GM20431 (cell line): ENCODE data around the gene STARD13.

ENCODE experiments used
- in situ Hi-C: fragments of 300-500 bp; cut with MseI, MboI; formaldehyde crosslinking; loops from one replicate; pipeline ENCODE4 v1.15.0; 2020; ENCODE audit warnings: low sequenced_read_pairs; ENCODE audit not compliant: unreplicated experiment

The STARD13 gene

GRCh38 chr13:33279414-33280278 is 5.9 kb downstream of the STARD13 start:
- in situ Hi-C loops: no loop called here

- in situ Hi-C loops: no loop called here
Measured at GRCh38 chr13:33278913-33279312, 6.6 kb downstream of the STARD13 start.

GRCh38 chr13:33277946-33278345 is 7.6 kb downstream of the STARD13 start:
- in situ Hi-C loops: no loop called here

DNA sequence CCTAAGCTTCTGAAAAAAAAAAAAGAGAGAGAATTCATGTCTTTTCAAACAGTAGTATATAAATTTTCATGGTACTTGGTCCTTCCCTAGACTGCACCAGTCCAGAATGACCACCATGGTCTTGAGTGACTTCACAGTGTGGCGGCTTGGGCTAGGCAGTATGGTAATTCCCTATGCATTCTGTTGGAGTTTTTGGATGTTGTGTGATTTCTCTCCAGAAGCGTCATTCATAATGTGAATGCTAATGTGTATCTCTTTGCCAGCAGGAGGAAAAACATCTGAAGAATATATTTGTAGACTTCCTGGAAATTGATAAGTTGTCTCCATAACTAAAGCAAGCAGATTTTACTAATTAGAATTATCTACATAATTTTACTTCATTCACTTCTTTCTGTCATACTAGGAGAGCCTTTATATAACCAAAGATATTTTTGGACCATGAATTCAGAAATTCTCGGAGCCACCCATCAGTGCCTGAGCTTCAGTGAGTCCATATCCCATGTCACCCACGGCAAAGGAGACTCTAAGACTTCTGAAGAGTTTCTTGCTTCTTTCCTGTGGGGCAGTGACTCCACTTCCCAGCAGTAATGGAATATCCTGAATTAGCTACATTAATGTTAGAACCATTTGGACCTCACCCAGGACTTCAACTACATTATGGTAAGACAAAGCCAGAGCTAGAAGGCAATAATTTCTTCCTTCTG is 8.4 kb downstream of the STARD13 start:
- in situ Hi-C loops: no loop called here

DNA sequence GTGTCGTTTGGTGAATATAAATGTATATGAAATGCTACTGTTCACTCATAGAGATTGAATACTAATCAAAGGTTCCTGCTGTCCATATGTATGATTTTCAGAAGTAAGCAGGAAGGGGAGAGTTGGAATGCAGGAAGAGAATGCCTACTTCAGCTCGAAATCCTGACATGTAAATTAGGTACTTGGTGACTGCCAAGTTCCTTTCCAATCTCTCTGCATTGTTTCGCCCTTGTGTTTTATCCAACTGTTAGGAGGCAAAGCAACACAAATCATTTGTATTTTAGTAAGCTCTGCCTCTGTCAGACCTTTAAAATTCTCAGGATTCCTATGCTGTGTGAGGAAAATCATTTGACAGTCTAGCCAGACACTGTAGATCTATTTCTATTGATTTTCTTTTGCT is 9.0 kb downstream of the STARD13 start:
- in situ Hi-C loops: no loop called here

GRCh38 chr13:33275916-33276315 is 9.6 kb downstream of the STARD13 start:
- in situ Hi-C loops: no loop called here

- in situ Hi-C loops: no loop called here
Measured at GRCh38 chr13:33274264-33274663, 11.3 kb downstream of the STARD13 start.

GRCh38 chr13:33272531-33273124 is 12.9 kb downstream of the STARD13 start:
- in situ Hi-C loops: no loop called here

DNA sequence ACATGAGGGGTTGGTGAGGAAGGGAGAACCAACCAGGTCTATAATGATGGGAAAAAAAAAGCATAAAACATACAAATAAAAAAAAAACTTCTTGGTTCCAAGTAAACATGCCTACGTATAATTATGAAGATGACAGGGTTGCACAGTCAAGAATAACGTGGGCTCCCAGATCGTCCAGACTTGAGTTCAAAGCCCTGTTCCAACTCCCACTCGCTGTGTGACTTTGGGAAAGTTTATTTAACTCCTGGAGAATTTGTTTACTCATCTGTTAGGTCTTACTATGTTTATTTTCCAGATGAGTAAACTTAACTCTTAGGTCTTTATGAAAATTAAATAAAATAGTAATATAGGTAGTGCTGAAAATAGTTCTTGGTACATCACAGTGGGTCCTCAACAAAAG is 13.8 kb downstream of the STARD13 start:
- in situ Hi-C loops: no loop called here

DNA sequence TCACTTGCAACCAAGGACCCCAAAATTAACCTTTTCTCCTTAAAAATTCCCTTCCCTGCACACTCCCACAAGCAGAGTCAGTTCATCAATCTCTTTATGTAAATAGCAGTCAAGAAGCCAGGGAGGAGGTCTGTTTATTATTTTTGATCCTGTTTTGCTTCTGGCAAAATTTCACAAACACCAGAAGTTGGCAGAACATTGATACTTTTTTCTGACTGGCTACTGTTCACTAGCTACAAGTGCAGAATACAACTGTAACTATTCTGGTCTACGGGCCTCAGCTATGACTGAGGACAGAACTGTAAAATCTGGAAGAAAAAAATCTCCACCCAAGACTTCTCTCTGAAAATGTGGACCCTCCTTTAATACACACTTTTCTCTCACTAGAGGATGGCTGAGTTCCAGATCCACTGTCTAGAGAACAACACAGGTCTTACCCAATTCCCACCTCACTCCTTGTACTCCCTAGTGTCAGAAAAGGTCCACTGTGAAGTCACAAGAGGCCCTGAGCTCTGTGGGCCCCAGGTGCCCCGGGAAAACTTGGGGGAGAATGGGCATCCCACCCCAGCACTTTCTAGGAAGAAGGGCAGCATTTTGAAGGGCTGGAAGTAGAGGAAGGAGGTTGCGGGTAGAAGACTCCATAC is 14.5 kb downstream of the STARD13 start:
- in situ Hi-C loops: no loop called here

- in situ Hi-C loops: no loop called here
Measured at GRCh38 chr13:33265607-33266006, 19.9 kb downstream of the STARD13 start.

- in situ Hi-C loops: no loop called here
Measured at GRCh38 chr13:33265133-33265532, 20.4 kb downstream of the STARD13 start.

- in situ Hi-C loops: no loop called here
Measured at GRCh38 chr13:33264620-33264978, 21.0 kb downstream of the STARD13 start.

DNA sequence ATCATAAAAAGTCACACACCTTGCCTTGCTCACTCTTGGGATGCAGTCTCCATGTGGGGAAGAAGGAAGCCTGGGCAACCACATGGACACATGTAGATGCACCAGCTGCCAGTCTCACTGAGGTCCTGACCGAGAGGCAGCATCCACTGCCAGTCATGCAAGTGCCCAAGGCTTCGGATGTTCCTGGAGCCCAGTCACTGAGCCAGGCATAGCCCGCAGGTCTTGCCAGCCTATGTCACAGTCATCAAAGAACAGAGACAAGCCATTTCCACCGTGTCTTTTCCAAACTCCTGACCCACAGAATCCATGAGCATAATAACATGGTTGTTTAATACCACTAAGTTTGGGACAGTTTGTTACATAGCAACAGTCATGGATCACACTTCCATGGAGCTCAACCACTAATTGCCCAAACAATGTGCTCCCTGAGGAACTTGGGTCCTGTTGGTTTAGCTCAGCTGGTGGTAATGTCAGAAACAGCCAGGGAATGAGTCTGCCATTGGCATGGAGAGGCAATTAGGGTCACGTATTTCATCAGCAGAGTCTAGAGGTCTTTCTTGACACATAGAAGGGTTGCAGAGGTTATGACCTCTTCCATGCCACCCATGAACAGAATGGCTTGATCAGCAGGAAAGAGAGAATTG is 21.5 kb downstream of the STARD13 start:
- in situ Hi-C loops: no loop called here

- in situ Hi-C loops: no loop called here
Measured at GRCh38 chr13:33263484-33263883, 22.1 kb downstream of the STARD13 start.

GRCh38 chr13:33262997-33263396 is 22.6 kb downstream of the STARD13 start:
- in situ Hi-C loops: no loop called here

DNA sequence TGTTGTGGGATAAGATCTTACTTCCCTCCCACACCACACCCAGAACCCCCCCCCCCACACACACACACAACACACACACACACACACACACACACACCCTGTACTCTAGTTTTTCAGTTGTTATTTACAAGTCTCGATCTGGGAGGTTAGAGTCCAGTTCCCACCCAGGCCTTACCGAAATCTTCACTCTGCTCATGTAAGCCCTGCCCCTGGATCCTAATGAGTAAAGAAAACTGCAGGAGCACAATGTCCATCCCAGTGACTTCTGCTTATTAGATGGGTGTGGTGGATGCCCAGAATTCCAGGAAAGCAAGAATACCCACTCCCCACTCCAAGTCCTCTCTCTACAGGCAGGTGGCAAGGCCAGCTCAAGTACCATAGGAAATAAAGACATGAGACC is 23.0 kb downstream of the STARD13 start:
- in situ Hi-C loops: no loop called here

- in situ Hi-C loops: no loop called here
Measured at GRCh38 chr13:33262062-33262487, 23.5 kb downstream of the STARD13 start.

GRCh38 chr13:33261387-33262061 is 24.0 kb downstream of the STARD13 start:
- in situ Hi-C loops: no loop called here
